Measurements from ENCODE around the gene PAM.

DNA sequence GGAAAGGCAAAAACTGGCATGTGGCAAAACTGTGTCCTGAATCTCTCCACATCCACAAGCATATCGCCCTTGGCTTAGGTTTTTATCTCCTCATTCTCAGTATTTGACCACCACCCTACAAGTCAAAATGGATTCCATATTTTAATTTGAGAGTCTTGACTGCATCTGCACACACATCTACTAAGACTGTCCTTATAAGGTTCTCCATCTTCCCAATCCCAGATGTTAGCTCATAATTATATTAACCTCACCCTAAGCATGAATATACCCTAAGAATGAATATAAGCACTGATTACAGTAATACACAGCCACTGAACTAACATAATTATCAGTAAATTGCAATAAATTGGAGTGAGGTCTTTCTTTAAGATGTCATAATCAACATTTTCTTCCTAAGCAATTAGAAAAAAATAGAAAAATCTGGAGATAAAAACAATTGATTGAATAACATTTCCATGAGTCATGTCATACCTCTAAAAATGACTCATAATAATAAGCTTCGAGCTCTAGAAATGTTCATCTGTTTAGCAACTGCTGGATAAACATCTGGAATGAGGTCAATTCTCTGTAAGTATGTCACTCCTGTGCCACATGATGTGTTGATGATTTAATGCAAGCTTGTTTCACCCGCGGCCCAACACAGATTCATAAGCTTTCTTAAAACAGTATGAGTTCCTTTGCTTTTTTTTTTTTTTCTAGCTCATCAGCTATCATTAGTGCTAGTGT lies 39.9 kb upstream of the PAM start:
- TF ChIP-seq CTCF (IDR thresholded peaks at IDR 0.05), result no peak
- no peak for TF ChIP-seq POLR2A (IDR thresholded peaks at IDR 0.05)
- TF ChIP-seq POLR2AphosphoS5 (IDR thresholded peaks at IDR 0.05), result peak in 1 of 4 donors; percentile 17
